Measurements from ENCODE around the gene WFIKKN1. TPM values are rescaled to one million over a fixed set of nuclear protein-coding genes. Genes with fewer than 3 reads are reported as not detected.

The WFIKKN1 gene
- total and polyA plus RNA-seq, 2 of the 13 experiments (the other 11 are each of a cell fraction or from before 2014, with no cell fraction given): 1.7 to 4.9 TPM

GRCh38 chr16:680967-681745 is 50.4 kb downstream of the WFIKKN1 start (continued):
- TF ChIP-seq ATF5 (CRISPR knock-in tag; IDR thresholded peaks at IDR 0.05; ENCODE audit: low read depth) (no peak), MLXIP (CRISPR knock-in tag; IDR thresholded peaks at IDR 0.05; ENCODE audit: borderline replicate concordance) (no peak), ATF2 (CRISPR knock-in tag; IDR thresholded peaks at IDR 0.05) (no peak), ARNT (IDR thresholded peaks at IDR 0.05) (no peak), HDAC2 (CRISPR knock-in tag; IDR thresholded peaks at IDR 0.05) (peak; percentile 25; the same call in 1 of the 2 replicates), ZNF83 (CRISPR knock-in tag; IDR thresholded peaks at IDR 0.05; ENCODE audit: borderline replicate concordance) (peak; percentile 72; the same call in 1 of the 2 replicates), ZNF253 (CRISPR knock-in tag; IDR thresholded peaks at IDR 0.05; ENCODE audit: borderline replicate concordance) (peak; percentile 62; the same call in 1 of the 2 replicates), THAP8 (CRISPR knock-in tag; IDR thresholded peaks at IDR 0.05; ENCODE audit: borderline replicate concordance) (no peak), TBX2 (CRISPR knock-in tag; IDR thresholded peaks at IDR 0.05; ENCODE audit: borderline replicate concordance) (peak; percentile 42; the same call in 1 of the 2 replicates), ZFP91 (CRISPR knock-in tag; IDR thresholded peaks at IDR 0.05; ENCODE audit: borderline replicate concordance) (peak; percentile 70; the same call in 1 of the 2 replicates), ZNF414 (CRISPR knock-in tag; IDR thresholded peaks at IDR 0.05) (peak; percentile 48; the same call in 1 of the 2 replicates), KLF6 (CRISPR knock-in tag; IDR thresholded peaks at IDR 0.05) (0 out of 2 replicates have a peak, but pooled peaks have one; percentile 57)
